GM06990 (cell line): ENCODE results near the gene ABCD4.
A peak's percentile ranks its signal among the peaks of the same experiment; 100 is the strongest.

Experiments
- DNase-seq: peaks from one replicate; pipeline ENCODE4 v3.0.0-alpha.2; 2011; ENCODE audit not compliant: insufficient read length; ENCODE audit errors: extremely low read depth
- H3K27me3 ChIP-seq: replicated peaks from 2 replicates; pipeline ENCODE4 v1.6.0; 2011; ENCODE audit warnings: low read length; ENCODE audit not compliant: control insufficient read depth, insufficient read depth
- H3K36me3 ChIP-seq: 2 replicates; pipeline ENCODE4 v1.5.1; 2011; ENCODE audit warnings: low read length; ENCODE audit not compliant: control insufficient read depth, insufficient read depth
- H3K4me3 ChIP-seq: replicated peaks from 2 replicates; pipeline ENCODE4 v1.5.1; 2011; ENCODE audit warnings: low read depth, mild to moderate bottlenecking, control low read depth, low read length
- TF ChIP-seq, protein P1 (sequence below): IDR thresholded peaks from 2 replicates; pipeline ENCODE4 v1.5.1; 2011; ENCODE audit warnings: low read length, control low read depth, mild to moderate bottlenecking, inconsistent platforms; ENCODE audit not compliant: insufficient read depth, poor library complexity, severe bottlenecking

ABCD4 gene

DNA sequence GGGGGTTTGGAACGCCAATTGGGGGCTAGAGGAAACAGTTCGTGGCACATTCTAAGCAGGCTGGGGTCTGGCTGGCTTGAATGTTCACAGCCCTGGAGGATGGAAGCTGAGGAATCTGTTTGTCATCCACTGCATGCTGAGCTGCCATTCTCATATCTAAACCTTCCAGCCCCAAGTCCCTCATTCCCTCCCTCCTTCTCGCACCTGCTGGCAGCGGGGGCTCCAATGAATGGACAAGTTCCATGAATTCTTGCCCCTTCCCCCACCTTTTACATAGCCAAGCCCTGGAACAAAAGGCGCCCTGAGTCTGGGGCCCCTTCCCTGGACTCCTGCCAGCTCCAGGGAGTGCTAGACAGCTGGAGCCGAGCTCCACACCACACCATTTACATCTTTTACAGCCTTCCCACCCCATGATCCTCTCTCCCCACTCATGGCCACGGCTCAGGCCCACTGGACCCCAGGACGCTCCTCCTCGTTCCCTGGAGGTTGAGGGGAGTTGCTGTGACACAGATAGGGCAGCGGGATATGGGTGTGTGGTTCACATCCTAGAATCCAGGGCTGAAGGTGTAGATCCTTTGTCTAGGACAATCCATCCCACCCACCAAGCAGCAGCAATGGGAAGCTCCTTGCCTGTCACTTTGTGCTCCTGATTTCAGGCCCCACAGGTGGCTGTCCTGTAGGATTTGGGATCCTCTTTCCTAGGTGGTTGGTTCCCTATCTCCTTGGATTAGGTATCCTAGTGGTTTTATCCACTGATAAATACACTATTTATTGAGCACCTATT is 23.8 kb upstream of the ABCD4 start:
- H3K36me3 ChIP-seq: no peaks in the 10 kb centered on the region
- H3K4me3 ChIP-seq: no peak overlapping the region
- TF ChIP-seq, protein P1, sequence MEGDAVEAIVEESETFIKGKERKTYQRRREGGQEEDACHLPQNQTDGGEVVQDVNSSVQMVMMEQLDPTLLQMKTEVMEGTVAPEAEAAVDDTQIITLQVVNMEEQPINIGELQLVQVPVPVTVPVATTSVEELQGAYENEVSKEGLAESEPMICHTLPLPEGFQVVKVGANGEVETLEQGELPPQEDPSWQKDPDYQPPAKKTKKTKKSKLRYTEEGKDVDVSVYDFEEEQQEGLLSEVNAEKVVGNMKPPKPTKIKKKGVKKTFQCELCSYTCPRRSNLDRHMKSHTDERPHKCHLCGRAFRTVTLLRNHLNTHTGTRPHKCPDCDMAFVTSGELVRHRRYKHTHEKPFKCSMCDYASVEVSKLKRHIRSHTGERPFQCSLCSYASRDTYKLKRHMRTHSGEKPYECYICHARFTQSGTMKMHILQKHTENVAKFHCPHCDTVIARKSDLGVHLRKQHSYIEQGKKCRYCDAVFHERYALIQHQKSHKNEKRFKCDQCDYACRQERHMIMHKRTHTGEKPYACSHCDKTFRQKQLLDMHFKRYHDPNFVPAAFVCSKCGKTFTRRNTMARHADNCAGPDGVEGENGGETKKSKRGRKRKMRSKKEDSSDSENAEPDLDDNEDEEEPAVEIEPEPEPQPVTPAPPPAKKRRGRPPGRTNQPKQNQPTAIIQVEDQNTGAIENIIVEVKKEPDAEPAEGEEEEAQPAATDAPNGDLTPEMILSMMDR: no peak
- no peaks in the 10 kb centered on the region for H3K27me3 ChIP-seq
- DNase-seq: no peak

DNA sequence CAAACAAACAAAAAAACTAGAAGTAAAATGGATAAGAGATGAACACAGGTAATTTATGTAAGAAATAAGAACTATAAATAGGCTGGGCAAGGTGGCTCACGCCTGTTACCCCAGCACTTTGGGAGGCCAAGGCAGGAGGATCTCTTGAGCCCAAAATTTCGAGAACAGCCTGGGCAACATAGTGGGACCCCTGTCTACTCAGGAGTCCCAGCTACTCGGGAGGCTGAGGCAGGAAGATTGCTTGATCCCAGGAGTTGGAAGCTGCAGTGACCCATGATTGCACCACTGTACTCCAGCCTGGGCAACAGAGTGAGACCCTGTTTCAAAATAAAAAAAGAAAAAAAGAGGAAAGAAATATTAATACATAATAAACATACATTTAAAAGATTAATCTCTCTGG is 22.7 kb upstream of the ABCD4 start:
- Histone ChIP-seq H3K4me3 (no peak overlapping the region), H3K27me3 (no peaks in the 10 kb centered on the region), H3K36me3 (no peaks in the 10 kb centered on the region)
- no peak for DNase-seq
- TF ChIP-seq, protein P1: no peak

DNA sequence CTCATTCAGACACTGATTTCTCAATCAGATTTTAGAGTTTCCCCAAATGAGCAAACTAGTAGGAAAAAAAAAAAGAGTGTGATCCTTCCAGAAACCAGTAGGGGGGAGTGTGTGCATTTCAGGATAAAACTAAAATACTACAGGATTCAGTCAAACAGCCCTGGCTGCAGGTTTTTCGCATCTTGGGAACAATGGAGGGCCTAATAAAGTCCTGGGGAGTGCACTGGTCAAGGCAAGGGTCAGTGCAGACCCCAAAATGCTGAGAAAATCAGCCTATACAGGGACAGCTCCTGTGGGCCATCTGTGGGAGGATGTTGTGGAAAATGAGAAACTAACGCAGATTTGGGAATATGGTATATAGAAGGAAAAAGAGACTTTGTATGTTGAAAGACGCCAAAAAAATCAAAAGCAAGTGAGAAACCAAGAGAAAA is 22.2 kb upstream of the ABCD4 start:
- H3K4me3 ChIP-seq: no peak overlapping the region
- TF ChIP-seq, protein P1: peak; percentile 68
- H3K27me3 ChIP-seq: no peaks in the 10 kb centered on the region
- no peaks in the 10 kb centered on the region for H3K36me3 ChIP-seq
- DNase-seq: no peak

DNA sequence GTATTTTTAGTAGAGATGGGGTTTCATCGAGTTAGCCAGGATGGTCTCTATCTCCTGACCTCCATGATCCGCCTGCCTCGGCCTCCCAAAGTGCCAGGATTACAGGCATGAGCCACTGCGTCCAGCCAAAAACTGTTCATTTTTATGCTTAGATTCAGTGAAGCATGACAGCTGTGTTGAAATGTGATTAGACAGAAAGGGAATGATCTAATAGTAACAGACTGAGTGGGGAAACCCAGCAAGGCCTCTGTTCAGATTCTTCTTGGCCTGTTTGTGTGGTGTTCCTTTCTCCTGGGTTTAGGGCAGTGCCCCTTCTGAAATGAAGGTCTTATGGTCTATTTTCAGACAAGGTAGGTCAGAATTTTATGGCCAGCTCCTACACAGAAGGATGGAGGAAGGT is 11.8 kb upstream of the ABCD4 start:
- Histone ChIP-seq H3K4me3 (no peak overlapping the region), H3K27me3 (no peaks in the 10 kb centered on the region), H3K36me3 (no peaks in the 10 kb centered on the region)
- TF ChIP-seq, protein P1: no peak
- no peak for DNase-seq

DNA sequence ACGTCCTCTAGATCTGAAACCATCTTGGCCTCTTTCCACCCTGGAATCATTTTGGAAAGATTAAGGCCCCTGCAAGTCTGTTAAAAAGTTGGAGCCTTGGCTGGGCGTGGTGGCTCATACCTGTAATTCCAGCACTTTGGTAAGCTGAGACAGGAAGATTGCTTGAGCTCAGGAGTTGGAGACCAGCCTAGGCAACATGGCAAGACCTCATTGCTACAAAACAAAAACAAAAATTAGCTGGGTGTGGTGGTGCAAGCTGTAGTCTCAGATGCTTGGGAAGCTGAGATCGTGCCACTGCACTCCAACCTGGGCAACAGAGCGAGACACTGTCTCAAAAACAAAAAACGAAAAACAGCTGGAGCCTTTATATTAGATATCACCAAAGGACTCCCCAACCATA is 10.9 kb upstream of the ABCD4 start:
- Histone ChIP-seq H3K36me3 (no peaks in the 10 kb centered on the region), H3K27me3 (no peaks in the 10 kb centered on the region), H3K4me3 (no peak overlapping the region)
- TF ChIP-seq, protein P1: no peak
- no peak for DNase-seq
